ENCODE results near the gene LUC7L.

- TF ChIP-seq CTCF (IDR thresholded peaks at IDR 0.05), result no peak
- no peak for TF ChIP-seq POLR2A (IDR thresholded peaks at IDR 0.05)
These were observed 50.6 kb downstream of the LUC7L start for GRCh38 chr16:178668-179015.

Measured in uterus (tissue), 2 donors.